PC-3 (cell line): ENCODE data around the gene RBPJ. TPM values are rescaled to one million over a fixed set of nuclear protein-coding genes. Genes with fewer than 3 reads are reported as not detected.

ENCODE experiments used
- ATAC-seq: fragments of 200-7000 bp; cut with Tn5 transposase; 2 replicates; pipeline ENCODE4 v1.9.1; 2020; ENCODE audit warnings: mild to moderate bottlenecking, moderate library complexity
- BruUV-seq: library from RNA; stranded (reverse); fragments of 400-500 nt; replicated peaks from 2 replicates; lab custom pipeline; 2021; lab: Mats Ljungman, UMichigan
- CTCF ChIA-PET: fragments of 300-600 bp; sonication (Branson Sonifier 250); formaldehyde crosslinking; loops from one replicate; lab custom pipeline; 2022; ENCODE audit warnings: antibody characterized with exemption; lab: Charles Lee
- POLR2A ChIA-PET: fragments of 300-600 bp; sonication (Branson Sonifier 250); formaldehyde crosslinking; loops from one replicate; lab custom pipeline; 2022; ENCODE audit warnings: antibody characterized with exemption; ENCODE audit not compliant: unreplicated experiment; lab: Charles Lee
- DNase-seq: peaks from one replicate; pipeline ENCODE4 v3.0.0-alpha.2; 2015
- H2AFZ ChIP-seq: fragments of 300-600 bp; sonication (generic); 2 replicates; pipeline ENCODE4 v1.6.0; 2016; ENCODE audit warnings: antibody characterized with exemption, low read length
- H3F3A ChIP-seq: fragments of 300-600 bp; sonication (generic); one replicate; pipeline ENCODE4 v1.6.0; 2017; ENCODE audit warnings: antibody characterized with exemption, low read length, control low read depth, mild to moderate bottlenecking; ENCODE audit not compliant: unreplicated experiment
- H3K27ac ChIP-seq: fragments of 300-600 bp; sonication (generic); 2 replicates; pipeline ENCODE4 v1.5.1; 2016; ENCODE audit warnings: mild to moderate bottlenecking, low read length
- H3K27me3 ChIP-seq: fragments of 300-600 bp; sonication (generic); 2 replicates; pipeline ENCODE4 v1.6.1; 2016; ENCODE audit warnings: low read length, mixed read lengths
- H3K36me3 ChIP-seq: fragments of 300-600 bp; sonication (generic); 2 replicates; pipeline ENCODE4 v1.6.1; 2016; ENCODE audit warnings: low read depth, mixed run types, low read length, mixed read lengths
- H3K4me1 ChIP-seq: fragments of 300-600 bp; sonication (generic); 2 replicates; pipeline ENCODE4 v1.5.1; 2016; ENCODE audit warnings: low read length; ENCODE audit not compliant: insufficient read depth
- H3K4me2 ChIP-seq: fragments of 300-600 bp; sonication (generic); 2 replicates; pipeline ENCODE4 v1.6.0; 2016; ENCODE audit warnings: low read length
- H3K4me3 ChIP-seq: fragments of 300-600 bp; sonication (generic); 2 replicates; pipeline ENCODE4 v1.5.1; 2016; ENCODE audit warnings: mild to moderate bottlenecking, low read length, mixed read lengths
- H3K79me2 ChIP-seq: fragments of 300-600 bp; sonication (generic); 2 replicates; pipeline ENCODE4 v1.6.1; 2017; ENCODE audit warnings: low read length, mixed read lengths
- H3K9ac ChIP-seq: fragments of 300-600 bp; sonication (generic); 2 replicates; pipeline ENCODE4 v1.6.0; 2016; ENCODE audit warnings: mild to moderate bottlenecking, low read length
- H3K9me2 ChIP-seq: fragments of 300-600 bp; sonication (generic); replicated peaks from 2 replicates; pipeline ENCODE4 v1.6.1; 2016; ENCODE audit warnings: mixed run types, low read length, mixed read lengths
- H3K9me3 ChIP-seq: fragments of 300-600 bp; sonication (generic); 2 replicates; pipeline ENCODE4 v1.6.1; 2016; ENCODE audit warnings: low read length, mixed read lengths
- H4K20me1 ChIP-seq: fragments of 300-600 bp; sonication (generic); 2 replicates; pipeline ENCODE4 v1.6.1; 2016; ENCODE audit warnings: low read length, mixed read lengths
- CTCF ChIP-seq: fragments of 300-600 bp; sonication (generic); conservative IDR thresholded peaks from 2 replicates; pipeline ENCODE4 v1.5.1; 2017; ENCODE audit warnings: antibody characterized with exemption, low read depth, mild to moderate bottlenecking, low read length
- EZH2 ChIP-seq: fragments of 300-600 bp; sonication (generic); IDR thresholded peaks from one replicate; pipeline ENCODE4 v1.6.1; 2017; ENCODE audit warnings: antibody characterized with exemption, mild to moderate bottlenecking, low read length; ENCODE audit not compliant: unreplicated experiment
- EZH2phosphoT487 ChIP-seq: fragments of 300-600 bp; sonication (generic); IDR thresholded peaks from 2 replicates; pipeline ENCODE4 v1.6.1; 2018; ENCODE audit warnings: mild to moderate bottlenecking, antibody characterized with exemption, low read length, borderline replicate concordance
- intact Hi-C: fragments of 100-400 bp; cut with micrococcal nuclease; formaldehyde crosslinking; loops from 2 replicates; pipeline ENCODE4 v1.9.0; 2023
- total RNA-seq: library from RNA; depleted of rRNA; stranded (reverse); fragments of >200 nt; gene quantifications from 2 replicates; pipeline ENCODE4 v1.2.3, GENCODE V29; 2014

RBPJ gene
- total RNA-seq, 1 experiment from 2014 or later = 39.1 TPM

- Histone ChIP-seq H3K9me3 (no peaks in the 10 kb centered on the region), H3K36me3 (no peaks in the 10 kb centered on the region), H3K4me1 (peaks cover 19% of the 10 kb centered on the region), H3K4me3 (no peak overlapping the region), H3K27ac (peak overlapping the region; percentile 69), H3K4me2 (peak overlapping the region; percentile 64; the same call in 1 of the 2 replicates), H3K27me3 (no peaks in the 10 kb centered on the region), H3K9me2 (no peaks in the 10 kb centered on the region), H3K9ac (no peak overlapping the region), H3F3A (no peaks in the 10 kb centered on the region), H3K79me2 (no peaks in the 10 kb centered on the region), H2AFZ (no peak overlapping the region), H4K20me1 (no peaks in the 10 kb centered on the region)
- POLR2A ChIA-PET = no interaction called here
- intact Hi-C loops = no loop called here
- no TSS peak for BruUV-seq
- no peak for ATAC-seq
- CTCF ChIA-PET = no interaction called here
- TF ChIP-seq EZH2phosphoT487 (no peak), EZH2 (no peak), CTCF (no peak)
- DNase-seq = no peak
Measured at GRCh38 chr4:26287756-26288155, 33.1 kb upstream of the RBPJ start.

GRCh38 chr4:26288355-26288909 lies 32.4 kb upstream of the RBPJ start:
- Histone ChIP-seq H3K4me3 (peak overlapping the region; percentile 44; the same call in 1 of the 2 replicates), H3K27me3 (no peaks in the 10 kb centered on the region), H3K36me3 (no peaks in the 10 kb centered on the region), H3F3A (no peaks in the 10 kb centered on the region), H2AFZ (peak overlapping the region; percentile 70), H3K9me3 (no peaks in the 10 kb centered on the region), H3K27ac (peak overlapping the region; percentile 69), H3K79me2 (no peaks in the 10 kb centered on the region), H4K20me1 (no peaks in the 10 kb centered on the region), H3K4me2 (peak overlapping the region; percentile 64), H3K4me1 (peaks cover 19% of the 10 kb centered on the region), H3K9ac (no peak overlapping the region), H3K9me2 (no peaks in the 10 kb centered on the region)
- CTCF ChIA-PET = no interaction called here
- no TSS peak for BruUV-seq
- intact Hi-C loops = no loop called here
- ATAC-seq (peak; percentile 86), DNase-seq (peak; percentile 59)
- POLR2A ChIA-PET = no interaction called here
- TF ChIP-seq EZH2 (no peak), CTCF (no peak), EZH2phosphoT487 (no peak)

GRCh38 chr4:26289401-26289800 lies 31.4 kb upstream of the RBPJ start:
- ChIA-PET CTCF (no interaction called here), POLR2A (no interaction called here)
- BruUV-seq = no TSS peak

More at GRCh38 chr4:26289401-26289800, 31.4 kb upstream of the RBPJ start:
- no peak for ATAC-seq
- Histone ChIP-seq H3K4me1 (peaks cover 19% of the 10 kb centered on the region), H3K79me2 (no peaks in the 10 kb centered on the region), H3K9ac (no peak overlapping the region), H3K9me2 (no peaks in the 10 kb centered on the region), H3K36me3 (no peaks in the 10 kb centered on the region), H3K4me3 (no peak overlapping the region), H3K4me2 (no peak overlapping the region), H3K27ac (no peak overlapping the region), H2AFZ (no peak overlapping the region), H4K20me1 (no peaks in the 10 kb centered on the region), H3K27me3 (no peaks in the 10 kb centered on the region), H3K9me3 (no peaks in the 10 kb centered on the region), H3F3A (no peaks in the 10 kb centered on the region)
- DNase-seq = no peak
- intact Hi-C loops = no loop called here
- no peak for TF ChIP-seq CTCF
- no peak for TF ChIP-seq EZH2phosphoT487
- no peak for TF ChIP-seq EZH2
